Measurements from ENCODE around the gene VWA3A. TPM values are rescaled to one million over a fixed set of nuclear protein-coding genes. Genes with fewer than 3 reads are reported as not detected.

The VWA3A gene
- total RNA-seq, 1 experiment from 2014 or later = 0.64 TPM

GRCh38 chr16:22052980-22053379 is 39.4 kb upstream of the VWA3A start:
- intact Hi-C loops (cut with micrococcal nuclease; ENCODE audit: unreplicated experiment) = no loop called here
- ChIA-PET POLR2A (ENCODE audit: low non-redundant PET) (no interaction called here), CTCF (no interaction called here)

GRCh38 chr16:22053921-22054341 is 38.4 kb upstream of the VWA3A start:
- Histone ChIP-seq H3K4me1 (ENCODE audit: insufficient read depth, low read length, poor library complexity, severe bottlenecking) (no peaks in the 10 kb centered on the region), H3K27me3 (replicated peaks; ENCODE audit: insufficient read depth, low read depth, low read length, poor library complexity) (no peaks in the 10 kb centered on the region), H3K9me3 (ENCODE audit: low read depth, low read length, poor library complexity, severe bottlenecking) (no peaks in the 10 kb centered on the region), H3K27ac (ENCODE audit: low read depth, low read length, poor library complexity, severe bottlenecking) (no peak overlapping the region), H3K36me3 (ENCODE audit: insufficient read depth, low read length, poor library complexity, severe bottlenecking) (no peaks in the 10 kb centered on the region), H3K4me3 (ENCODE audit: low read depth, low read length, poor library complexity, severe bottlenecking) (no peak overlapping the region)
- intact Hi-C loops (cut with micrococcal nuclease; ENCODE audit: unreplicated experiment) = no loop called here
- no peak for DNase-seq (ENCODE audit: low spot score)
- ChIA-PET POLR2A (ENCODE audit: low non-redundant PET) (no interaction called here), CTCF (no interaction called here)
- BruUV-seq (replicated peaks) = no TSS peak
- TF ChIP-seq EZH2 (IDR thresholded peaks at IDR 0.05; ENCODE audit: borderline replicate concordance, low read depth, low read length, poor library complexity, severe bottlenecking) (no peak), CTCF (conservative IDR thresholded peaks at IDR 0.05; ENCODE audit: low read depth, low read length) (no peak)

More at GRCh38 chr16:22052980-22053379, 39.4 kb upstream of the VWA3A start:
- no TSS peak for BruUV-seq (replicated peaks)
- Histone ChIP-seq H3K27ac (ENCODE audit: low read depth, low read length, poor library complexity, severe bottlenecking) (no peak overlapping the region), H3K4me1 (ENCODE audit: insufficient read depth, low read length, poor library complexity, severe bottlenecking) (no peaks in the 10 kb centered on the region), H3K27me3 (replicated peaks; ENCODE audit: insufficient read depth, low read depth, low read length, poor library complexity) (no peaks in the 10 kb centered on the region), H3K9me3 (ENCODE audit: low read depth, low read length, poor library complexity, severe bottlenecking) (no peaks in the 10 kb centered on the region), H3K4me3 (ENCODE audit: low read depth, low read length, poor library complexity, severe bottlenecking) (no peak overlapping the region), H3K36me3 (ENCODE audit: insufficient read depth, low read length, poor library complexity, severe bottlenecking) (no peaks in the 10 kb centered on the region)
- TF ChIP-seq CTCF (conservative IDR thresholded peaks at IDR 0.05; ENCODE audit: low read depth, low read length) = no peak
- no peak for TF ChIP-seq EZH2 (IDR thresholded peaks at IDR 0.05; ENCODE audit: borderline replicate concordance, low read depth, low read length, poor library complexity, severe bottlenecking)
- no peak for DNase-seq (ENCODE audit: low spot score)

GRCh38 chr16:22054847-22055590 is 37.3 kb upstream of the VWA3A start:
- no peak for TF ChIP-seq CTCF (conservative IDR thresholded peaks at IDR 0.05; ENCODE audit: low read depth, low read length)
- BruUV-seq (replicated peaks) = no TSS peak
- ChIA-PET POLR2A (ENCODE audit: low non-redundant PET) (no interaction called here), CTCF (no interaction called here)
- Histone ChIP-seq H3K27ac (ENCODE audit: low read depth, low read length, poor library complexity, severe bottlenecking) (no peak overlapping the region), H3K36me3 (ENCODE audit: insufficient read depth, low read length, poor library complexity, severe bottlenecking) (no peaks in the 10 kb centered on the region), H3K4me1 (ENCODE audit: insufficient read depth, low read length, poor library complexity, severe bottlenecking) (no peaks in the 10 kb centered on the region), H3K9me3 (ENCODE audit: low read depth, low read length, poor library complexity, severe bottlenecking) (no peaks in the 10 kb centered on the region), H3K27me3 (replicated peaks; ENCODE audit: insufficient read depth, low read depth, low read length, poor library complexity) (no peaks in the 10 kb centered on the region), H3K4me3 (ENCODE audit: low read depth, low read length, poor library complexity, severe bottlenecking) (no peak overlapping the region)
- DNase-seq (ENCODE audit: low spot score) = no peak
- intact Hi-C loops (cut with micrococcal nuclease; ENCODE audit: unreplicated experiment) = no loop called here
